Liver (tissue), 9 donors: ENCODE measurements around the gene TAF7. TPM values are rescaled to one million over a fixed set of nuclear protein-coding genes. Genes with fewer than 3 reads are reported as not detected.
"Not testable (repeated sequence)": the region's sequence is repeated elsewhere in the genome, so short reads cannot be mapped to it uniquely, and the experiment has no call there.

Source experiments
- DNase-seq: peaks from one replicate; pipeline ENCODE4 v3.0.0-alpha.2; 2017; ENCODE audit warnings: low spot score
- H3K27ac ChIP-seq, 2 donors: one replicate each; pipeline ENCODE4 v1.7.0; 2013; ENCODE audit warnings: inconsistent platforms in 2 of 2, low read length in 2 of 2, control low read depth in 1 of 2, low read depth in 1 of 2, mild to moderate bottlenecking in 1 of 2
- H3K27me3 ChIP-seq, 4 donors: one replicate each; pipeline versions ENCODE4 v1.6.1 to v1.7.0; 2013; ENCODE audit warnings: low read length in 3 of 4, inconsistent platforms in 1 of 4, mild to moderate bottlenecking in 1 of 4, moderate library complexity in 1 of 4; ENCODE audit not compliant: control insufficient read depth in 4 of 4, insufficient read depth in 4 of 4
- H3K36me3 ChIP-seq, 4 donors: one replicate each; pipeline versions ENCODE4 v1.6.1 to v1.7.0; 2013; ENCODE audit warnings: low read length in 3 of 4, mild to moderate bottlenecking in 3 of 4, low read depth in 1 of 4, moderate library complexity in 1 of 4; ENCODE audit not compliant: control insufficient read depth in 4 of 4, insufficient read depth in 3 of 4
- H3K4me1 ChIP-seq, 4 donors: one replicate each; pipeline versions ENCODE4 v1.6.1 to v1.7.0; 2013; ENCODE audit warnings: low read length in 3 of 4, mild to moderate bottlenecking in 3 of 4, moderate library complexity in 1 of 4; ENCODE audit not compliant: control insufficient read depth in 4 of 4, insufficient read depth in 4 of 4
- H3K4me3 ChIP-seq, 3 donors: one replicate each; pipeline versions ENCODE4 v1.6.1 to v1.7.0; 2013; ENCODE audit warnings: low read length in 3 of 3, control low read depth in 1 of 3, low read depth in 1 of 3, mild to moderate bottlenecking in 1 of 3
- H3K9ac ChIP-seq, 2 donors: one replicate each; pipeline ENCODE4 v1.7.0; 2013; ENCODE audit warnings: low read length in 2 of 2, mild to moderate bottlenecking in 2 of 2, moderate library complexity in 2 of 2, control low read depth in 1 of 2, low read depth in 1 of 2
- H3K9me3 ChIP-seq, 4 donors: one replicate each; pipeline versions ENCODE4 v1.6.1 to v1.7.0; 2013; ENCODE audit warnings: low read length in 3 of 4; ENCODE audit not compliant: control insufficient read depth in 4 of 4
- EGR1 ChIP-seq, 2 donors: IDR thresholded peaks; 2 replicates each; pipeline ENCODE4 v1.6.1; 2016 to 2018; ENCODE audit warnings: antibody characterized with exemption in 2 of 2, low read depth in 2 of 2
- FOXA2 ChIP-seq: IDR thresholded peaks from 2 replicates; pipeline ENCODE4 v1.6.1; 2016; ENCODE audit warnings: antibody characterized with exemption
- GABPA ChIP-seq, 2 donors: IDR thresholded peaks in 1 of 2; conservative IDR thresholded peaks in 1 of 2; 2 replicates each; pipeline ENCODE4 v1.6.1; 2016; ENCODE audit warnings: antibody characterized with exemption in 2 of 2, mild to moderate bottlenecking in 1 of 2, moderate library complexity in 1 of 2
- HNF4A ChIP-seq, 2 donors: conservative IDR thresholded peaks; 2 replicates each; pipeline ENCODE4 v1.6.1; 2016; ENCODE audit warnings: antibody characterized with exemption in 2 of 2, mild to moderate bottlenecking in 2 of 2
- RAD21 ChIP-seq, 2 donors: IDR thresholded peaks; 2 replicates each; pipeline ENCODE4 v1.6.1; 2016; ENCODE audit warnings: antibody characterized with exemption in 2 of 2, mild to moderate bottlenecking in 2 of 2
- REST ChIP-seq: IDR thresholded peaks from 2 replicates; pipeline ENCODE4 v1.6.1; 2016; ENCODE audit warnings: antibody characterized with exemption, mild to moderate bottlenecking
- RXRA ChIP-seq, 2 donors: IDR thresholded peaks; 2 replicates each; pipeline ENCODE4 v1.6.1; 2017 to 2018; ENCODE audit warnings: antibody characterized with exemption in 2 of 2, mild to moderate bottlenecking in 1 of 2
- SP1 ChIP-seq: IDR thresholded peaks from 2 replicates; pipeline ENCODE4 v1.6.1; 2018; ENCODE audit warnings: antibody characterized with exemption, mild to moderate bottlenecking
- TAF1 ChIP-seq: conservative IDR thresholded peaks from 2 replicates; pipeline ENCODE4 v1.6.1; 2016; ENCODE audit warnings: antibody characterized with exemption, mild to moderate bottlenecking
- YY1 ChIP-seq: IDR thresholded peaks from 2 replicates; pipeline ENCODE4 v1.6.1; 2016; ENCODE audit warnings: antibody characterized with exemption, mild to moderate bottlenecking
- ZBTB33 ChIP-seq: IDR thresholded peaks from 2 replicates; pipeline ENCODE4 v1.6.1; 2016; ENCODE audit warnings: antibody characterized with exemption
- WGBS: extraction: QIAGEN DNeasy Blood & Tissue Kit; methylation state at CpG from one replicate; pipeline ENCODE4 v1.1.7; 2013; 5-methylcytosine and 5-hydroxymethylcytosine counted together
- polyA plus RNA-seq, 2 donors: library from polyadenylated mRNA; stranded (reverse) in 1 of 2; unstranded in 1 of 2; fragments of 200-250 nt in 1 of 2; fragments of >200 nt in 1 of 2; fragmentation: Nextera tagmentation in 1 of 2; extraction: Ambion mirVana in 1 of 2; gene quantifications; one replicate each; pipeline versions ENCODE4 v1.2.1 to v1.2.3, GENCODE V29; 2013 to 2015
- total RNA-seq, 2 donors: library from RNA; depleted of rRNA; stranded (reverse); fragments of >200 nt; gene quantifications; one replicate each; pipeline ENCODE4 v1.2.3, GENCODE V29; 2014
- TF ChIP-seq, protein P1 (sequence below): fragments of 150-350 bp; IDR thresholded peaks from 2 replicates; pipeline ENCODE4 v1.5.1; 2017; ENCODE audit warnings: improper control_type of control experiment, low read depth, low read length; ENCODE audit not compliant: missing input control
- TF ChIP-seq, protein P2 (sequence below): IDR thresholded peaks from 2 replicates; pipeline ENCODE4 v1.6.1; 2016; ENCODE audit warnings: antibody characterized with exemption
- donor health status: healthy.
- donor health status: healthy.
- donor health status: healthy.
- donor health status: healthy.
- donor health status: healthy.

TAF7 gene
- total and polyA plus RNA-seq, 4 donors: 23.5 to 36.3 (median 28.2) TPM

DNA sequence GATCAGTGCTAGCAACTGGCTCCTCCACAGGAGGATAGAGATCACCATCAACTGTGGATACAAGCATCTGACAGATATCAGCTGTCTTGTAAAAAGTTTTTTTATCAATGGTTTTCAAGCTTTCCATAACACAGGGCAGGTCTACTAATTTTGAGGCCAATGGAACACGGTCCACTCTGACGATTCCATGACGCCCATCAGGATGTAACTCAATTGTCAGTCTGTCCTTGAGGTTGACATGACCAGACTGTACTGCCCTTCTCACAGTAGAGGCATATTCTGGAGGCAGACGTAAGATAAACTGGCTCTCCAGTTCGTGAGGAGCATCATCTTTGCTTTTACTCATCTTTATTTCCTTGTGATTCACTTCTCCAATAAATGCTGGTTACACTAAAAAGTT lies 885 bp downstream of the TAF7 start:
- Histone ChIP-seq H3K27me3 (no peaks in the 10 kb centered on the region), H3K4me3 (peak overlapping the region; percentile 66 to 97 (median 96)), H3K9ac (no peak overlapping the region), H3K36me3 (peaks cover 0 to 25% (median 21%) of the 10 kb centered on the region in 4 donors), H3K27ac (no peak overlapping the region), H3K4me1 (peaks cover 0 to 17% (median 4%) of the 10 kb centered on the region in 4 donors), H3K9me3 (peaks cover 32 to 60% (median 40%) of the 10 kb centered on the region in 4 donors)
- 81% methylated on average over 5 of the region's 5 CpGs for WGBS
- no peak for DNase-seq
- TF ChIP-seq, protein P1, sequence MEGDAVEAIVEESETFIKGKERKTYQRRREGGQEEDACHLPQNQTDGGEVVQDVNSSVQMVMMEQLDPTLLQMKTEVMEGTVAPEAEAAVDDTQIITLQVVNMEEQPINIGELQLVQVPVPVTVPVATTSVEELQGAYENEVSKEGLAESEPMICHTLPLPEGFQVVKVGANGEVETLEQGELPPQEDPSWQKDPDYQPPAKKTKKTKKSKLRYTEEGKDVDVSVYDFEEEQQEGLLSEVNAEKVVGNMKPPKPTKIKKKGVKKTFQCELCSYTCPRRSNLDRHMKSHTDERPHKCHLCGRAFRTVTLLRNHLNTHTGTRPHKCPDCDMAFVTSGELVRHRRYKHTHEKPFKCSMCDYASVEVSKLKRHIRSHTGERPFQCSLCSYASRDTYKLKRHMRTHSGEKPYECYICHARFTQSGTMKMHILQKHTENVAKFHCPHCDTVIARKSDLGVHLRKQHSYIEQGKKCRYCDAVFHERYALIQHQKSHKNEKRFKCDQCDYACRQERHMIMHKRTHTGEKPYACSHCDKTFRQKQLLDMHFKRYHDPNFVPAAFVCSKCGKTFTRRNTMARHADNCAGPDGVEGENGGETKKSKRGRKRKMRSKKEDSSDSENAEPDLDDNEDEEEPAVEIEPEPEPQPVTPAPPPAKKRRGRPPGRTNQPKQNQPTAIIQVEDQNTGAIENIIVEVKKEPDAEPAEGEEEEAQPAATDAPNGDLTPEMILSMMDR: no peak
- TF ChIP-seq ZBTB33 (no peak), EGR1 (IDR thresholded peaks at IDR 0.05; ENCODE audit: low read depth in 2 of 2) (no peak), HNF4A (conservative IDR thresholded peaks at IDR 0.05) (no peak), FOXA2 (no peak)

DNA sequence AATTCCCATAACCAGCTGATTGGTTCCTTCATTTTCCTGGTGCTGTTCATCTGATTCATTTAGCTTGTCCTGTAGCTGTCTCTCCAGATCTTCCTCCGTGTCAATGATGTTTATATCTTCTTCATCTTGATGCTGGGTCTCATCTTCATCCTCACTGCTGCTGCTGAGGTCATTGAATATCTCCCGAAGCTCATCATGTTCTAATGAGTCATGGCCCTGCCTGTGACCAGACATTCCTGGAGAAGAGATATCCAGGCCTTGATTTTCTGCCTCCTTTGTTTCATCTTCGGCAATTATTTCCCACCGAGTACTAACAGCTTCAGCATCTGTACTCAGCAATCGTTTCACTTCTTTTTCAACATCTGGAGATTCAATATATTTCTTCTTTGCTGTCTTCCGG lies 1.4 kb downstream of the TAF7 start:
- WGBS: 98% methylated on average over 6 of the region's 6 CpGs

GRCh38 chr5:141316963-141317362 lies 3.6 kb downstream of the TAF7 start:
- Histone ChIP-seq H3K9me3 (peaks cover 41 to 78% (median 52%) of the 10 kb centered on the region in 4 donors), H3K36me3 (peaks cover 0 to 32% (median 22%) of the 10 kb centered on the region in 4 donors), H3K4me1 (peaks cover 0 to 17% (median 4%) of the 10 kb centered on the region in 4 donors)
- H3K4me3 ChIP-seq, DNase-seq, H3K9ac ChIP-seq, H3K27ac ChIP-seq, H3K27me3 ChIP-seq: not testable (repeated sequence)
- WGBS: 90% methylated on average over 4 of the region's 4 CpGs

More for the DNA sequence above, 1.4 kb downstream of the TAF7 start:
- no peak for TF ChIP-seq RAD21 (IDR thresholded peaks at IDR 0.05)
- TF ChIP-seq YY1: no peak
- no peak for TF ChIP-seq SP1
- no peak for TF ChIP-seq TAF1
- TF ChIP-seq, protein P2, sequence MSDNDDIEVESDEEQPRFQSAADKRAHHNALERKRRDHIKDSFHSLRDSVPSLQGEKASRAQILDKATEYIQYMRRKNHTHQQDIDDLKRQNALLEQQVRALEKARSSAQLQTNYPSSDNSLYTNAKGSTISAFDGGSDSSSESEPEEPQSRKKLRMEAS: no peak
- no peak for TF ChIP-seq FOXA2
- no peak for TF ChIP-seq HNF4A (conservative IDR thresholded peaks at IDR 0.05)
- no peak for TF ChIP-seq GABPA (IDR thresholded peaks at IDR 0.05 in 1 of 2, conservative IDR thresholded peaks at IDR 0.05 in 1 of 2)
- TF ChIP-seq RXRA (IDR thresholded peaks at IDR 0.05): no peak
- no peak for TF ChIP-seq REST
- H3K9ac ChIP-seq: no peak overlapping the region
- H3K36me3 ChIP-seq: peaks cover 0 to 25% (median 21%) of the 10 kb centered on the region in 4 donors
- peak overlapping the region in 2 of 3 donors; percentile 96 to 97 for H3K4me3 ChIP-seq
- no peak overlapping the region for H3K27ac ChIP-seq
- peaks cover 32 to 62% (median 40%) of the 10 kb centered on the region in 4 donors for H3K9me3 ChIP-seq
- H3K4me1 ChIP-seq: peaks cover 0 to 17% (median 4%) of the 10 kb centered on the region in 4 donors
- DNase-seq: no peak
- H3K27me3 ChIP-seq: no peaks in the 10 kb centered on the region
